Middle frontal gyrus (tissue), 1 donor: ENCODE results near the gene SV2B.

Experiments used
- DNase-seq: peaks from one replicate; pipeline ENCODE4 v3.0.0-alpha.2; 2015; ENCODE audit warnings: low spot score; ENCODE audit errors: extremely low spot score

The SV2B gene

GRCh38 chr15:91136386-91136923 is 36.4 kb downstream of the SV2B start:
- no peak for DNase-seq

DNA sequence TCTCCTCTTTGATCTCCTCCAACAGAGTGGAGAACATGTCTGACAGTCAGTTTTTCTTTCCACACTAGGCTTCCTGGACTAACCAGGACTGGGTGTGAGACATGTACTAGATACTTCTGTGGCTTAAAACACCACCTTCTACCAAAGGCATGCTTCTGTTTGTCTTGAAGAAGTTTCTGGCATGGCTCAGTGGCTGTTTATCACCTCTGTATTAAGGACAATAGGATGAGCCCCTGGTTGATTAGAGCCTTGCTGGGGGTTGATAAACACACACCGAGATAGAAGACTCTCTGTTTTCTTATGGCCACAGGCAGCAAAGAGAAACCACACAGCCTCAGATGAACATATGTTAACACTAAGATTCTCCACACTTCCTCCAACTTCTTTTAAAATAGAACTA is 40.5 kb downstream of the SV2B start:
- DNase-seq, result no peak

- DNase-seq, result no peak
Observed at GRCh38 chr15:91141097-91141496, 41.0 kb downstream of the SV2B start.

GRCh38 chr15:91142106-91142744 is 42.2 kb downstream of the SV2B start:
- no peak for DNase-seq

DNA sequence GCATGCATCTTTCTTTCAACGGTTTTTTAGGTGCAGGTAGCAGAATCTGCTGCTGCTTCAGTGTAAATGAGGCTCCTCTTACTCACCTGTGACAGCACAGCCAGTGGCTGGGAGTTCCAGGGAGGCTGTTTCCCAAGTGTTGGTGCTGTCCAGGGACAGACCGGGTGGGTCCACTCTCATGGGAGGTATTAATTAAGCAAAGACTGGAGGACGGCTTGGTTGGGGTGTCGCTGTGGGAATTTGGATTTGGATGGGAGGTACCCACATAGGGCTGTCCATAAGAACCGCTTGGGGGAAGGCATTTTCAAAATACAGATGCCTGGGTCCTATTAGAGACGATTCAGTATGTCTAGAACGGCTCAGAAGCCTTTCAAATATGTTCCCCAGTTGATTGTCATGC is 42.9 kb downstream of the SV2B start:
- no peak for DNase-seq

- DNase-seq, result no peak
Observed at GRCh38 chr15:91146728-91147127, 46.7 kb downstream of the SV2B start.

- DNase-seq, result no peak
Observed at GRCh38 chr15:91148243-91148642, 48.2 kb downstream of the SV2B start.

GRCh38 chr15:91150502-91151160 is 50.6 kb downstream of the SV2B start:
- no peak for DNase-seq

GRCh38 chr15:91151781-91152563 is 51.9 kb downstream of the SV2B start:
- no peak for DNase-seq

GRCh38 chr15:91152896-91153581 is 53.0 kb downstream of the SV2B start:
- DNase-seq, result no peak

- DNase-seq, result no peak
Observed at GRCh38 chr15:91153954-91154353, 53.9 kb downstream of the SV2B start.

GRCh38 chr15:91156175-91156726 is 56.2 kb downstream of the SV2B start:
- DNase-seq, result no peak

GRCh38 chr15:91158415-91159394 is 58.6 kb downstream of the SV2B start:
- no peak for DNase-seq

GRCh38 chr15:91165850-91166249 is 65.8 kb downstream of the SV2B start:
- DNase-seq, result no peak

DNA sequence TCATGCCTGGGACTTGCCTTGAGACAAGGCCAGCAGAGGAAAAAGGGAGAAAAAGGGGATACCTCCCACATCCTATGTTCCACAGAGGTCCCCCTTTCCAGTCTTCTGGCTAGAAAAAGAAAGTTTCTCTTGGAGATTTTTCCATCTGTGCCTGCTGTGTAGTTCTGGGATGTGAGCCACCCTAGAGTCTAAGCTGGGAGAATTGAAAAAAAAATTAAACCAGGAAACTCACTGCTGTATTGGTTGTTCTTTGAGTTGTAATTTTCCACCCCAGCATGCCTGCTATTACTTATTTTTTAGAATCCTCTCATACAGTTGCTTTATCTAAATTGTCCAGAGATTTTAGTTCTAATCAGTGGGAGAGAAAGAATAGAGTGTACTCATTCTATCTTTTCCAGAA is 68.4 kb downstream of the SV2B start:
- DNase-seq, result no peak

- no peak for DNase-seq
Observed at GRCh38 chr15:91171334-91171733, 71.3 kb downstream of the SV2B start.

GRCh38 chr15:91182101-91182500 is 82.0 kb downstream of the SV2B start:
- DNase-seq, result no peak

DNA sequence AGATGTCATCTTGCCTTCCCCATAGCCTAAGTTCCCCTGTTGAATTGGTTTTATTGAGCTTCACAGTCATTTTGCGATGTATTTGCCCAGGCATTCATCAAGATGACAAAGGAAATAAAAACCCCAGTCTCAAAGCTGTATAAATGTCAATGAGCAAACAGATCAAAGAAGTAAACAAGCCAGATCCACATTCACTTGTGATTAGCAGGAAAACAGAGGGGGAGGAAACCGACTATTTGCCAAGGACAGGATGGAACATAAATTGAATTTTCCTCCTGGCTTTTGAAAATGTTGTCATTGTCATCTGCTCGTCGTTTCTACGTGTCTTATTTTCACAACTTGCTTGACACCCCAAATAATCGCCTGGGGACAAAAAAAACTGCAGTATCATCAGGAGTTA is 83.5 kb downstream of the SV2B start:
- DNase-seq, result no peak

- no peak for DNase-seq
Observed at GRCh38 chr15:91184441-91184840, 84.4 kb downstream of the SV2B start.
